Panc1 (cell line): ENCODE data around the gene SLC9A9. TPM values are rescaled to one million over a fixed set of nuclear protein-coding genes. Genes with fewer than 3 reads are reported as not detected.

ENCODE experiments used
- ATAC-seq: fragments of 200-7000 bp; cut with Tn5 transposase; 2 replicates; pipeline ENCODE4 v1.9.1; 2020; ENCODE audit warnings: mild to moderate bottlenecking, moderate library complexity
- BruUV-seq: library from RNA; stranded (reverse); fragments of 400-500 nt; replicated peaks from 2 replicates; lab custom pipeline; 2021; lab: Mats Ljungman, UMichigan
- CTCF ChIA-PET: fragments of 300-600 bp; sonication (Branson Sonifier 250); formaldehyde crosslinking; loops from one replicate; lab custom pipeline; 2022; ENCODE audit warnings: antibody characterized with exemption; lab: Charles Lee
- POLR2A ChIA-PET: fragments of 300-600 bp; sonication (Branson Sonifier 250); formaldehyde crosslinking; loops from one replicate; lab custom pipeline; 2022; ENCODE audit warnings: antibody characterized with exemption; lab: Charles Lee
- DNase-seq: peaks from one replicate; pipeline ENCODE4 v3.0.0-alpha.2; 2010; ENCODE audit warnings: low read depth, low spot score
- H3K27ac ChIP-seq: 2 replicates; pipeline ENCODE4 v1.5.1; 2011; ENCODE audit warnings: mild to moderate bottlenecking, low read length, inconsistent platforms
- H3K27me3 ChIP-seq: fragments of 200-500 bp; sonication (Bioruptor generic); 2 replicates; pipeline ENCODE4 v1.6.0; 2014; ENCODE audit warnings: low read length, inconsistent platforms; ENCODE audit not compliant: control insufficient read depth, insufficient read depth
- H3K36me3 ChIP-seq: fragments of 200-500 bp; sonication (Bioruptor generic); 2 replicates; pipeline ENCODE4 v1.5.1; 2014; ENCODE audit warnings: inconsistent platforms, mild to moderate bottlenecking, low read length, moderate library complexity; ENCODE audit not compliant: control insufficient read depth, insufficient read depth
- H3K4me1 ChIP-seq: 2 replicates; pipeline ENCODE4 v1.5.1; 2011; ENCODE audit warnings: inconsistent platforms, mild to moderate bottlenecking, low read length, moderate library complexity; ENCODE audit not compliant: control insufficient read depth, insufficient read depth
- H3K4me3 ChIP-seq, 2 experiments: 2 replicates each; pipeline ENCODE4 v1.5.1; 2011 to 2012; ENCODE audit warnings: low read depth in 2 of 2, low read length in 2 of 2, mild to moderate bottlenecking in 2 of 2, inconsistent platforms in 1 of 2, moderate library complexity in 1 of 2
- H3K9me3 ChIP-seq: fragments of 200-500 bp; sonication (Bioruptor generic); 2 replicates; pipeline ENCODE4 v1.5.1; 2014; ENCODE audit warnings: low read depth, mild to moderate bottlenecking, inconsistent platforms, low read length, moderate library complexity; ENCODE audit not compliant: control insufficient read depth, insufficient read depth
- CTCF ChIP-seq: fragments of 450-650 bp; IDR thresholded peaks from 2 replicates; pipeline ENCODE4 v1.5.1; 2017; ENCODE audit warnings: mild to moderate bottlenecking
- POLR2AphosphoS5 ChIP-seq: IDR thresholded peaks from 2 replicates; pipeline ENCODE4 v1.6.1; 2012; ENCODE audit warnings: mild to moderate bottlenecking, low read depth, low read length, moderate library complexity
- REST ChIP-seq, 2 experiments: IDR thresholded peaks; 2 replicates each; pipeline ENCODE4 v1.6.1; 2011 to 2012; ENCODE audit warnings: low read depth in 2 of 2, control low read depth in 1 of 2, low read length in 1 of 2, mild to moderate bottlenecking in 1 of 2, moderate library complexity in 1 of 2; ENCODE audit not compliant: insufficient read depth in 1 of 2
- SIN3A ChIP-seq: IDR thresholded peaks from 2 replicates; pipeline ENCODE4 v1.6.1; 2012; ENCODE audit warnings: low read depth, mild to moderate bottlenecking, low read length, moderate library complexity, borderline replicate concordance; ENCODE audit not compliant: insufficient read depth
- TCF7L2 ChIP-seq: IDR thresholded peaks from 2 replicates; pipeline ENCODE4 v1.6.1; 2011; ENCODE audit warnings: mild to moderate bottlenecking, low read depth, low read length, inconsistent platforms
- in situ Hi-C: cut with HindIII; loops from 2 replicates; pipeline ENCODE4 v1.10.0; 2016; ENCODE audit warnings: low sequenced_read_pairs, low pct_unique_long_range_greater_than_20kb
- intact Hi-C: fragments of 100-400 bp; cut with micrococcal nuclease; formaldehyde crosslinking; loops from one replicate; pipeline ENCODE4 v1.10.0; 2022; ENCODE audit not compliant: unreplicated experiment
- total RNA-seq: library from RNA; stranded (reverse); gene quantifications from one replicate; pipeline ENCODE4 v1.2.1, GENCODE V29; 2021; ENCODE audit not compliant: unreplicated experiment

SLC9A9 gene
- total RNA-seq, 1 experiment from 2014 or later, result not detected

GRCh38 chr3:143339451-143339850, 508.8 kb downstream of the SLC9A9 start:
- ATAC-seq, result no peak
- H3K4me1 ChIP-seq, result no peaks in the 10 kb centered on the region
- no peaks in the 10 kb centered on the region for H3K36me3 ChIP-seq
- CTCF ChIA-PET, result no interaction called here
- no peak for TF ChIP-seq CTCF
- H3K27me3 ChIP-seq, result no peaks in the 10 kb centered on the region; the same call in 1 of the 2 replicates
- no TSS peak for BruUV-seq
- H3K4me3 ChIP-seq, result no peak overlapping the region
- intact Hi-C loops, result no loop called here
- in situ Hi-C loops, result no loop called here
- no peak for DNase-seq
- no peak overlapping the region for H3K27ac ChIP-seq
- no peaks in the 10 kb centered on the region for H3K9me3 ChIP-seq
- POLR2A ChIA-PET, result no interaction called here

GRCh38 chr3:143337387-143337786, 510.9 kb downstream of the SLC9A9 start:
- H3K4me1 ChIP-seq, result no peaks in the 10 kb centered on the region
- no peak overlapping the region for H3K27ac ChIP-seq
- BruUV-seq, result no TSS peak
- no peak for DNase-seq
- H3K9me3 ChIP-seq, result no peaks in the 10 kb centered on the region
- no peaks in the 10 kb centered on the region; the same call in none of the 2 replicates for H3K27me3 ChIP-seq
- TF ChIP-seq SIN3A (no peak), REST (IDR thresholded peaks at IDR 0.05; ENCODE audit: insufficient read depth in 1 of 2, low read depth in 2 of 2, low read length in 1 of 2) (no peak), TCF7L2 (no peak)
- ATAC-seq, result no peak
- intact Hi-C loops (no loop called here), in situ Hi-C loops (no loop called here)
- POLR2A ChIA-PET, result no interaction called here
- no peak overlapping the region for H3K4me3 ChIP-seq
- CTCF ChIA-PET, result no interaction called here
- H3K36me3 ChIP-seq, result no peaks in the 10 kb centered on the region

- CTCF ChIA-PET, result interaction anchor here (0.6 kb wide), 1 partner anchor 95 kb away, joined by 3 read pairs; no protein-coding TSS in a partner anchor
- no peak overlapping the region for H3K27ac ChIP-seq
- H3K27me3 ChIP-seq, result peaks cover 2% of the 10 kb centered on the region; the same call in 1 of the 2 replicates
- no peak for ATAC-seq
- no peaks in the 10 kb centered on the region for H3K9me3 ChIP-seq
- POLR2A ChIA-PET, result no interaction called here
- in situ Hi-C loops (no loop called here), intact Hi-C loops (no loop called here)
- TF ChIP-seq TCF7L2 (no peak), CTCF (no peak), REST (IDR thresholded peaks at IDR 0.05; ENCODE audit: insufficient read depth in 1 of 2, low read depth in 2 of 2, low read length in 1 of 2) (no peak), SIN3A (no peak), POLR2AphosphoS5 (no peak)
- no peak for DNase-seq
- no peak overlapping the region for H3K4me3 ChIP-seq
- no TSS peak for BruUV-seq
- H3K36me3 ChIP-seq, result no peaks in the 10 kb centered on the region
- H3K4me1 ChIP-seq, result no peaks in the 10 kb centered on the region
Observed at GRCh38 chr3:143334231-143334630, 514.0 kb downstream of the SLC9A9 start.
